Measurements from ENCODE around the gene BLMH. TPM values are rescaled to one million over a fixed set of nuclear protein-coding genes. Genes with fewer than 3 reads are reported as not detected.

BLMH gene
- total and polyA plus RNA-seq, 4 donors: 20.0 to 37.8 (median 27.4) TPM

DNA sequence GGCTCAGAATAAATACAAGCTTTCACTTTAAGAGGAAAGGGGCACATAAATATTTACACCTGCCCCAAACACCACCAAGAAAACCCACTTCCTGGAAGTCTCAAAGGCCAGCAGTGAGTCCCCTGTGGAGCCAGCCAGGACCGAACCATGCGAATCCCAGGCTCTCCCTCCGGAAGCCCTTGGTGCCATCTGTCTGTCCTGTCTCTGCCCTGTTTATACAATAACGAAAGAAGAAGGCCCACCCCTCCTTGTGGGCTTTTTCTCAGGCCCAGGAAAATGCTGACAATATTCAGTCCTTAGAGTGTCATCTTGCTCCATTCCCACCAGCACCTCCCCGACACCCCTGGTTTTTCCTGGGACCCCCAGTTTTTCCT is 52.7 kb downstream of the BLMH start:
- no peaks in the 10 kb centered on the region for H3K9me3 ChIP-seq (ENCODE audit: control insufficient read depth, low read length)
- ATAC-seq (ENCODE audit: low FRiP score) (no peak), DNase-seq (no peak)
- intact Hi-C loops (cut with DNase I): no loop called here
- no peak overlapping the region for H3K27ac ChIP-seq (ENCODE audit: low read depth in 1 of 2, low read length in 2 of 2)
- no peak overlapping the region for H3K4me3 ChIP-seq (ENCODE audit: low read length in 2 of 2)
- H3K4me1 ChIP-seq (ENCODE audit: control insufficient read depth in 1 of 2, insufficient read depth in 2 of 2, low read length in 2 of 2): no peaks in the 10 kb centered on the region
- H3K27me3 ChIP-seq (ENCODE audit: control insufficient read depth in 1 of 2, insufficient read depth in 2 of 2, low read length in 1 of 2): no peaks in the 10 kb centered on the region
- H3K36me3 ChIP-seq (ENCODE audit: control insufficient read depth in 1 of 2, insufficient read depth in 2 of 2, low read length in 1 of 2): peaks cover 0 to 2% of the 10 kb centered on the region in 2 donors
- 87 to 91% methylated on average over 5 of the region's 5 CpGs for WGBS, 2 donors

DNA sequence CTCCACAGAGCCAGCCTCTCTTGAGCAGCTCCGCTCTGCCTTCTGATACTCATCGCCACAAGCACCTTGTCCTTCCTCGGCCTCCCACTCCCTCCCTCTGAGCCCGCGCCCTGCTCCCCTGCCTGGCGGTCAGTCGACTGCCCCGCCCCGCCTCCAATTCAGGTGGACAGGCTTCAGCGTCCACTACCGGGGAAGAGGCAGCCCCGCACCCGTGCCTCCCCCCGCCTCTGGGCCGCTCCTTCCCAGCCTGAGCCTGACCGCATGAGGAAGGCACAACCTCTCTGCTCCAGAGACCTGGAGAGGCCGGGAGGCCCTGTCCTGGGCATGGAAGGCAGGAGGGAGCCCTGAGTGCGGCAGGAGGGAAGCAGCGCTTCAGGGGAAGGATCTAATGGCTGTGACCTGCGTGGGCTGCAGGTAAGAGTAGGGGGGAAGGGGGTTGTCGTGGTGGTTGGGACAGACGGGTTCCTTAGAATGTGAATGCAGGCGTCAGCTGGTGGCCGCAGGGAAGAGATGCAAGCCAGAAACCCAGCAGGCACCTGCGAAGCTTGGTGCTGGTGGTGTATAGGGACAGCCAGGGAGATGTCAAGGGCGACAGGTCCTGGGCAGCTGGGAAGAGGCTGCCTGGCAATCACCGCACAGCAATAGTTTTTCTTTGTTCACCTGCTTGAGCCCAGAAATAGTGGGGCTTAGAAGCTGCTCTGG is 53.2 kb downstream of the BLMH start:
- no peak for DNase-seq
- Histone ChIP-seq H3K27me3 (ENCODE audit: control insufficient read depth in 1 of 2, insufficient read depth in 2 of 2, low read length in 1 of 2) (no peaks in the 10 kb centered on the region), H3K4me1 (ENCODE audit: control insufficient read depth in 1 of 2, insufficient read depth in 2 of 2, low read length in 2 of 2) (no peaks in the 10 kb centered on the region), H3K9me3 (ENCODE audit: control insufficient read depth, low read length) (no peaks in the 10 kb centered on the region), H3K36me3 (ENCODE audit: control insufficient read depth in 1 of 2, insufficient read depth in 2 of 2, low read length in 1 of 2) (peaks cover 0 to under 1% of the 10 kb centered on the region in 2 donors), H3K27ac (ENCODE audit: low read depth in 1 of 2, low read length in 2 of 2) (no peak overlapping the region), H3K4me3 (ENCODE audit: low read length in 2 of 2) (no peak overlapping the region)
- no peak for ATAC-seq (ENCODE audit: low FRiP score)
- intact Hi-C loops (cut with DNase I): no loop called here
- WGBS, 2 donors: 90 to 91% methylated on average over 27 of the region's 27 CpGs

DNA sequence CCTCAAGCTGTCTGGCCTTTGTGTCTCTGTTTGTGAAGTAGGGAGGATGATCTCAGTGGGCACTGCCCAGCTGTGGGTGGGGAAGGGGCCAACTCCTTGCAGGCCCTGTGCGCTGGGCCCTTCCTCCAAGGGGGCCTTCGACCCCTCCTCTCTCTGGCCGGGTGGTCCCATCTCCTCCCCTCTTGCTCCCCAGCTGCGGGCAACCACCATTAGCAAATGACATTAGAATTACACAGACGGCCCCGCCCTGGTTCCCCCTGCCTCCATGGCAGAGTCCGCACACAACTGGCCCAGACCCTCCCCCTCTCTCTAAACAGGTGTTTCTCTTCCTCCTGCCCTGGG is 53.8 kb downstream of the BLMH start:
- H3K9me3 ChIP-seq (ENCODE audit: control insufficient read depth, low read length): no peaks in the 10 kb centered on the region
- DNase-seq (no peak), ATAC-seq (ENCODE audit: low FRiP score) (no peak)
- H3K27me3 ChIP-seq (ENCODE audit: control insufficient read depth in 1 of 2, insufficient read depth in 2 of 2, low read length in 1 of 2): no peaks in the 10 kb centered on the region
- no peak overlapping the region for H3K4me3 ChIP-seq (ENCODE audit: low read length in 2 of 2)
- no peaks in the 10 kb centered on the region for H3K4me1 ChIP-seq (ENCODE audit: control insufficient read depth in 1 of 2, insufficient read depth in 2 of 2, low read length in 2 of 2)
- H3K36me3 ChIP-seq (ENCODE audit: control insufficient read depth in 1 of 2, insufficient read depth in 2 of 2, low read length in 1 of 2): no peaks in the 10 kb centered on the region
- intact Hi-C loops (cut with DNase I): no loop called here
- WGBS, 2 donors: 74 to 75% methylated on average over 7 of the region's 7 CpGs
- H3K27ac ChIP-seq (ENCODE audit: low read depth in 1 of 2, low read length in 2 of 2): no peak overlapping the region

DNA sequence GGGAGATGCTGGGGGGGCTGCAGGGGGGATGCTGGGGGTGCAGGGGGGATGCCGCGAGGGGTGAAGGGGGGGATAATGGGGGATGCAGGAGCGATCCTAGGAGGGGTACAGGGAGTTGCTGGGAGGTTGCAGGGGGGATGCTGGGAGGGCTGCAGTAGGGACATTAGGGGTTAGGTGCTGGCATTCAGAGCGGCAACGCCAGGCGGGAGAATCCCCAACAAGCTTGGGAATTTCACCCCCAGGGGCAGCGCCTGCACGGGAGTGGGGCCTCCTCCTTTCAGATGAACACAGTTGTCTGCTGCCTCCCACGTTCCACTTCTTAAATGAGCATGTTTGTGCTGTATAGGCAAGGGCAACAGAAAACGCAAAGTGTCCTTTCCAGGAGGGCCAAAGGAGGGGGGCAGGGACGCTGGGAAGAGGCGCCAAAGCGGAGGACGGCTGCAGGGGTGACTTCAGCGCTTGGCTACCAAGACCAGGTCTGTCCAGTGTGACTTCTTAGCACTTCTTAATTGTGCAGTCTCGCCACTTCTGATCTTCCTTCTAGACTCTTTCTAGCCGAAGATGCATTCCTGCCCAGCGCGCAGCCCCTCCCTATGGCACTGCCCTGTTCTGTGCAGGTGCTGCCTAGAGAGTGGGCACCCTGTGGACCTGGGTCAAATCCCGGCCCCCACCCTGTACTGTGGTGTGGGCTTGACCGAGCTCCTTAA is 54.3 kb downstream of the BLMH start:
- no peak overlapping the region for H3K27ac ChIP-seq (ENCODE audit: low read depth in 1 of 2, low read length in 2 of 2)
- ATAC-seq (ENCODE audit: low FRiP score): no peak
- no peaks in the 10 kb centered on the region for H3K36me3 ChIP-seq (ENCODE audit: control insufficient read depth in 1 of 2, insufficient read depth in 2 of 2, low read length in 1 of 2)
- no peaks in the 10 kb centered on the region for H3K4me1 ChIP-seq (ENCODE audit: control insufficient read depth in 1 of 2, insufficient read depth in 2 of 2, low read length in 2 of 2)
- intact Hi-C loops (cut with DNase I): no loop called here
- 44 to 47% methylated on average over 21 of the region's 21 CpGs for WGBS, 2 donors
- no peaks in the 10 kb centered on the region for H3K9me3 ChIP-seq (ENCODE audit: control insufficient read depth, low read length)
- no peak overlapping the region for H3K4me3 ChIP-seq (ENCODE audit: low read length in 2 of 2)
- H3K27me3 ChIP-seq (ENCODE audit: control insufficient read depth in 1 of 2, insufficient read depth in 2 of 2, low read length in 1 of 2): no peaks in the 10 kb centered on the region
- DNase-seq: no peak

GRCh38 chr17:30236766-30237165 is 55.0 kb downstream of the BLMH start:
- no peaks in the 10 kb centered on the region for H3K27me3 ChIP-seq (ENCODE audit: control insufficient read depth in 1 of 2, insufficient read depth in 2 of 2, low read length in 1 of 2)
- H3K4me1 ChIP-seq (ENCODE audit: control insufficient read depth in 1 of 2, insufficient read depth in 2 of 2, low read length in 2 of 2): no peaks in the 10 kb centered on the region
- H3K4me3 ChIP-seq (ENCODE audit: low read length in 2 of 2): no peak overlapping the region
- DNase-seq: peak; percentile 85 to 88
- no peak overlapping the region for H3K27ac ChIP-seq (ENCODE audit: low read depth in 1 of 2, low read length in 2 of 2)
- WGBS, 2 donors: 5% methylated on average over 15 to 20 of the region's 20 CpGs
- intact Hi-C loops (cut with DNase I): no loop called here
- H3K36me3 ChIP-seq (ENCODE audit: control insufficient read depth in 1 of 2, insufficient read depth in 2 of 2, low read length in 1 of 2): no peaks in the 10 kb centered on the region
- no peak for ATAC-seq (ENCODE audit: low FRiP score)
- H3K9me3 ChIP-seq (ENCODE audit: control insufficient read depth, low read length): no peaks in the 10 kb centered on the region

- no peak for ATAC-seq (ENCODE audit: low FRiP score)
- no peak overlapping the region for H3K27ac ChIP-seq (ENCODE audit: low read depth in 1 of 2, low read length in 2 of 2)
- H3K27me3 ChIP-seq (ENCODE audit: control insufficient read depth in 1 of 2, insufficient read depth in 2 of 2, low read length in 1 of 2): no peaks in the 10 kb centered on the region
- DNase-seq: no peak
- H3K4me1 ChIP-seq (ENCODE audit: control insufficient read depth in 1 of 2, insufficient read depth in 2 of 2, low read length in 2 of 2): no peaks in the 10 kb centered on the region
- H3K9me3 ChIP-seq (ENCODE audit: control insufficient read depth, low read length): no peaks in the 10 kb centered on the region
- WGBS, 2 donors: 71 to 72% methylated on average over 10 of the region's 10 CpGs
- intact Hi-C loops (cut with DNase I): no loop called here
- peak overlapping the region in 1 of 2 donors; percentile 12 for H3K4me3 ChIP-seq (ENCODE audit: low read length in 2 of 2)
- no peaks in the 10 kb centered on the region for H3K36me3 ChIP-seq (ENCODE audit: control insufficient read depth in 1 of 2, insufficient read depth in 2 of 2, low read length in 1 of 2)
Observed at GRCh38 chr17:30236297-30236624, 55.5 kb downstream of the BLMH start.

GRCh38 chr17:30235386-30236296 is 56.1 kb downstream of the BLMH start, which contains the start of gene SLC6A4:
Gene SLC6A4, minus strand, starts transcription at chr17:30235697. Its CDS starts 13,739 bp downstream, at chr17:30221958.
- Histone ChIP-seq H3K36me3 (ENCODE audit: control insufficient read depth in 1 of 2, insufficient read depth in 2 of 2, low read length in 1 of 2) (no peaks in the 10 kb centered on the region), H3K27me3 (ENCODE audit: control insufficient read depth in 1 of 2, insufficient read depth in 2 of 2, low read length in 1 of 2) (no peaks in the 10 kb centered on the region), H3K27ac (ENCODE audit: low read depth in 1 of 2, low read length in 2 of 2) (no peak within 1 kb of the TSS), H3K4me1 (ENCODE audit: control insufficient read depth in 1 of 2, insufficient read depth in 2 of 2, low read length in 2 of 2) (no peaks in the 10 kb centered on the region), H3K4me3 (ENCODE audit: low read length in 2 of 2) (peak within 1 kb of the TSS; percentile 0 to 12), H3K9me3 (ENCODE audit: control insufficient read depth, low read length) (no peaks in the 10 kb centered on the region)
- WGBS, 2 donors: 4 to 6% methylated on average over 60 to 82 of the region's 82 CpGs
- ATAC-seq (ENCODE audit: low FRiP score) (peak; percentile 47), DNase-seq (no peak)
- intact Hi-C loops (cut with DNase I): no loop called here

DNA sequence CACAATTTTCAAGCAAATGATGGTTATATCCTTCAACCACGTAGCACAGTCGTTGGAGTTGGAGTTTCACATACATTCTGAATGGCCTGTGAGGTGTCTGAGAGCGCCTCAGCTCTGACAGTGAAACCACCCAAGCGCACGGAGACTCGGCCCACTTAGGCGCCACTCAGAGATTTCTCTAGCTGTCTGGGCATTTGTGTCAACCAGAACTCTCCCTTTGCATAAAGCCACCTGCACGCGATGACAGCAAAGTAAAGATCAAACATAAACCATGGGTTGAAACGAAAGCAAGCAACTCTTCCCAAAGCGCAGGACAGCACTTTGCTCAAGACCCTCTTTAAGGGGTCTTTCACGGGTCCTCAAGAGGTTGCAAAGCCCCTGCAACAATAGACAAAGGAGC is 56.8 kb downstream of the BLMH start:
- ATAC-seq (ENCODE audit: low FRiP score): no peak
- no peaks in the 10 kb centered on the region for H3K36me3 ChIP-seq (ENCODE audit: control insufficient read depth in 1 of 2, insufficient read depth in 2 of 2, low read length in 1 of 2)
- 47 to 50% methylated on average over 12 of the region's 12 CpGs for WGBS, 2 donors

More for the DNA sequence above, 56.8 kb downstream of the BLMH start:
- no peaks in the 10 kb centered on the region for H3K27me3 ChIP-seq (ENCODE audit: control insufficient read depth in 1 of 2, insufficient read depth in 2 of 2, low read length in 1 of 2)
- no peak for DNase-seq
- no peak overlapping the region for H3K27ac ChIP-seq (ENCODE audit: low read depth in 1 of 2, low read length in 2 of 2)
- intact Hi-C loops (cut with DNase I): no loop called here
- no peaks in the 10 kb centered on the region for H3K4me1 ChIP-seq (ENCODE audit: control insufficient read depth in 1 of 2, insufficient read depth in 2 of 2, low read length in 2 of 2)
- no peak overlapping the region for H3K4me3 ChIP-seq (ENCODE audit: low read length in 2 of 2)
- H3K9me3 ChIP-seq (ENCODE audit: control insufficient read depth, low read length): no peaks in the 10 kb centered on the region
